ENCODE results near the gene NPIPA3. TPM values are rescaled to one million over a fixed set of nuclear protein-coding genes. Genes with fewer than 3 reads are reported as not detected.

NPIPA3 gene
- total RNA-seq, 4 donors from 2014 or later, result 1.5 to 3.1 TPM; not detected in 2

Other genes starting within 250 kb of the NPIPA3 start
- gene PARN, start 73.2 kb upstream of the NPIPA3 start, total RNA-seq, result 10 to 100 TPM; 37.1 to 46.3 (median 39.9) TPM
- 10 to 100 TPM; 66.5 to 81.4 (median 71.7) TPM for gene BFAR, start 70.5 kb upstream of the NPIPA3 start, total RNA-seq
- 1 to 10 TPM in 1 of 4 donors, not detected in 3; 2.4 TPM for gene PLA2G10, start 9.1 kb upstream of the NPIPA3 start, total RNA-seq
- 1 to 10 TPM in 2 of 4 donors, not detected in 2; 2.6 to 3.1 TPM for gene NPIPA2, start 39.1 kb downstream of the NPIPA3 start, total RNA-seq
- 10 to 100 TPM; 36.2 to 65.2 (median 57.3) TPM for gene NOMO1, start 130.3 kb downstream of the NPIPA3 start, total RNA-seq
- 10 to 100 TPM; 63.4 to 77.2 (median 67.8) TPM for gene NPIPA1, start 234.0 kb downstream of the NPIPA3 start, total RNA-seq

Measured in subcutaneous adipose tissue (tissue), 4 donors.